A673 (cell line): Measurements from ENCODE around the gene MTERF2.

Source experiments
- CTCF ChIP-seq: fragments of 300-800, 200-600 bp; sonication (generic); conservative IDR thresholded peaks from 2 replicates; pipeline ENCODE4 v1.5.1; 2017; ENCODE audit warnings: low read depth, mild to moderate bottlenecking, antibody characterized with exemption, low read length, moderate library complexity, mixed read lengths
- EZH2 ChIP-seq: fragments of 200-600 bp; sonication (generic); IDR thresholded peaks from 2 replicates; pipeline ENCODE4 v1.6.1; 2017; ENCODE audit warnings: borderline replicate concordance, low read depth, mild to moderate bottlenecking, mixed read lengths, antibody characterized with exemption, low read length; ENCODE audit not compliant: poor library complexity, severe bottlenecking

- no peak for TF ChIP-seq CTCF
- no peak for TF ChIP-seq EZH2
Observed at GRCh38 chr12:107027636-107028053, 40.7 kb upstream of the MTERF2 start.
